K562 treated with DMSO at 1 percent for 4 hours (cell line): ENCODE results near the gene GPS2. TPM values are rescaled to one million over a fixed set of nuclear protein-coding genes. Genes with fewer than 3 reads are reported as not detected.

Experiments
- total RNA-seq: library from RNA; unstranded; fragments of 300-600 nt; gene quantifications from 2 replicates; pipeline ENCODE4 v1.2.3, GENCODE V29; 2022; ENCODE audit not compliant: insufficient read depth

Gene GPS2
- 45.5 and 46.9 TPM in 2 replicates for total RNA-seq

GRCh38 chr17:7314719-7315569 lies at the start of gene GPS2:
GPS2 (minus strand) TSS chr17:7315360; CDS start chr17:7315052, 308 bp downstream.

GRCh38 chr17:7355053-7355452 lies 39.9 kb upstream of the GPS2 start, which contains the start of gene TMEM95:
TMEM95 (plus strand) TSS chr17:7355156; CDS start chr17:7355205, 49 bp downstream.

GRCh38 chr17:7351665-7352502 lies 36.7 kb upstream of the GPS2 start, which contains the start of gene KCTD11:
KCTD11 (plus strand) TSS chr17:7352162.

GRCh38 chr17:7336240-7337175 lies 21.3 kb upstream of the GPS2 start, which contains the start of gene ACAP1:
ACAP1 (plus strand) TSS chr17:7336529; CDS start chr17:7336735, 206 bp downstream.

GRCh38 chr17:7328840-7329373 lies 13.7 kb upstream of the GPS2 start, which contains the start of gene NEURL4:
NEURL4 (minus strand) TSS chr17:7329335; CDS start chr17:7329312, 23 bp downstream.

GRCh38 chr17:7306911-7307685 lies 8.1 kb downstream of the GPS2 start, which contains the start of gene EIF5A:
EIF5A (plus strand) TSS chr17:7307628; CDS start chr17:7309636, 2,008 bp downstream.

GRCh38 chr17:7294614-7295153 lies 20.5 kb downstream of the GPS2 start, which contains the start of gene YBX2:
YBX2 (minus strand) TSS chr17:7294639; CDS start chr17:7294500, 139 bp downstream.

GRCh38 chr17:7281074-7281952 lies 33.8 kb downstream of the GPS2 start, which contains the start of gene SLC2A4:
SLC2A4 (plus strand) TSS chr17:7281718; CDS start chr17:7281935, 217 bp downstream.

Other genes with a start within 250 kb of the GPS2 start
- gene CLEC10A, start 235.1 kb downstream of the GPS2 start, total RNA-seq = not detected in 2 replicates
- gene ASGR2, start 200.5 kb downstream of the GPS2 start, total RNA-seq = not detected in 2 replicates
- gene ASGR1, start 136.0 kb downstream of the GPS2 start, total RNA-seq = 0.52 TPM in 1 of 2 replicates, not detected in the other
- gene DLG4, start 95.5 kb downstream of the GPS2 start, total RNA-seq = 5.6 and 7.8 TPM in 2 replicates
- 284 and 290 TPM in 2 replicates for gene ACADVL, start 95.4 kb downstream of the GPS2 start, total RNA-seq
- gene DVL2, start 80.8 kb downstream of the GPS2 start, total RNA-seq = 46.3 and 47.3 TPM in 2 replicates
- gene PHF23, start 75.9 kb downstream of the GPS2 start, total RNA-seq = 11.3 and 15.0 TPM in 2 replicates
- gene GABARAP, start 72.9 kb downstream of the GPS2 start, total RNA-seq = 256 and 265 TPM in 2 replicates
- gene CTDNEP1, start 63.6 kb downstream of the GPS2 start, total RNA-seq = 77.2 and 80.6 TPM in 2 replicates
- 46.9 and 57.4 TPM in 2 replicates for gene ELP5, start 63.1 kb downstream of the GPS2 start, total RNA-seq
- gene CLDN7, start 52.9 kb downstream of the GPS2 start, total RNA-seq = 20.0 and 29.2 TPM in 2 replicates
- 0.82 TPM in 1 of 2 replicates, not detected in the other for gene SLC2A4, start 33.6 kb downstream of the GPS2 start, total RNA-seq
- not detected in 2 replicates for gene YBX2, start 20.7 kb downstream of the GPS2 start, total RNA-seq
- 354 and 384 TPM in 2 replicates for gene EIF5A, start 7.7 kb downstream of the GPS2 start, total RNA-seq
- 8.2 and 13.1 TPM in 2 replicates for gene NEURL4, start 14.0 kb upstream of the GPS2 start, total RNA-seq
- 4.5 and 5.4 TPM in 2 replicates for gene ACAP1, start 21.2 kb upstream of the GPS2 start, total RNA-seq
- 3.2 and 4.3 TPM in 2 replicates for gene KCTD11, start 36.8 kb upstream of the GPS2 start, total RNA-seq
- gene TMEM95, start 39.8 kb upstream of the GPS2 start, total RNA-seq = not detected in 2 replicates
- 7.3 and 8.2 TPM in 2 replicates for gene TNK1, start 65.7 kb upstream of the GPS2 start, total RNA-seq
- 7.7 and 10.7 TPM in 2 replicates for gene PLSCR3, start 79.2 kb upstream of the GPS2 start, total RNA-seq
- 43.4 and 70.5 TPM in 2 replicates for gene TMEM256, start 88.7 kb upstream of the GPS2 start, total RNA-seq
- gene NLGN2, start 92.5 kb upstream of the GPS2 start, total RNA-seq = 7.1 and 11.9 TPM in 2 replicates
- not detected in 2 replicates for gene SPEM1, start 105.0 kb upstream of the GPS2 start, total RNA-seq
- gene SPEM2, start 110.3 kb upstream of the GPS2 start, total RNA-seq = not detected in 2 replicates
- not detected in 2 replicates for gene SPEM3, start 113.5 kb upstream of the GPS2 start, total RNA-seq
- gene TMEM102, start 120.1 kb upstream of the GPS2 start, total RNA-seq = 6.8 and 6.9 TPM in 2 replicates
- gene FGF11, start 124.2 kb upstream of the GPS2 start, total RNA-seq = 5.7 and 9.0 TPM in 2 replicates
- gene CHRNB1, start 129.7 kb upstream of the GPS2 start, total RNA-seq = 8.1 and 9.3 TPM in 2 replicates
- 3.2 TPM in 2 replicates for gene ZBTB4, start 164.3 kb upstream of the GPS2 start, total RNA-seq
- not detected in 2 replicates for gene SLC35G6, start 166.1 kb upstream of the GPS2 start, total RNA-seq
- 59.8 and 69.8 TPM in 2 replicates for gene POLR2A, start 169.0 kb upstream of the GPS2 start, total RNA-seq
- gene TNFSF12, start 233.7 kb upstream of the GPS2 start, total RNA-seq = 1.7 and 2.1 TPM in 2 replicates
- gene TNFSF13, start 243.4 kb upstream of the GPS2 start, total RNA-seq = 1.0 and 1.9 TPM in 2 replicates
- gene SENP3, start 246.6 kb upstream of the GPS2 start, total RNA-seq = 36.6 and 40.6 TPM in 2 replicates